IMR-90 (cell line): Measurements from ENCODE around the gene ARFGEF3. TPM values are rescaled to one million over a fixed set of nuclear protein-coding genes. Genes with fewer than 3 reads are reported as not detected.

Experiments used
- ATAC-seq: fragments of 200-7000 bp; cut with Tn5 transposase; 2 replicates; pipeline ENCODE4 v1.9.1; 2020; ENCODE audit warnings: low read depth, mild to moderate bottlenecking, moderate library complexity
- BruUV-seq: library from RNA; stranded (reverse); fragments of 400-500 nt; replicated peaks from 2 replicates; lab custom pipeline; 2021; lab: Mats Ljungman, UMichigan
- CTCF ChIA-PET: fragments of 300-600 bp; formaldehyde crosslinking; extraction: SDS; loops from one replicate; lab custom pipeline; 2021; ENCODE audit warnings: antibody characterized with exemption; lab: Yijun Ruan, JAX
- POLR2A ChIA-PET: fragments of 300-600 bp; sonication (Branson Sonifier 250); formaldehyde crosslinking; loops from one replicate; lab custom pipeline; 2022; ENCODE audit warnings: antibody characterized with exemption; ENCODE audit not compliant: unreplicated experiment; lab: Charles Lee
- DNase-seq: peaks from one replicate; pipeline ENCODE4 v3.0.0; 2013
- H2AFZ ChIP-seq: replicated peaks from 2 replicates; pipeline ENCODE3; 2013; ENCODE audit warnings: low read length, mild to moderate bottlenecking; ENCODE audit not compliant: poor library complexity
- H2AK5ac ChIP-seq: 2 replicates; pipeline ENCODE4 v1.6.1; 2013; ENCODE audit warnings: low read depth, low read length, inconsistent platforms
- H2AK9ac ChIP-seq: replicated peaks from 2 replicates; pipeline ENCODE3; 2013; ENCODE audit warnings: mild to moderate bottlenecking, low read depth, low read length, moderate library complexity; ENCODE audit not compliant: poor library complexity
- H2BK120ac ChIP-seq: 2 replicates; pipeline ENCODE4 v1.6.1; 2013; ENCODE audit warnings: low read depth, low read length, inconsistent platforms
- H2BK15ac ChIP-seq: 3 replicates; pipeline ENCODE4 v1.6.1; 2013; ENCODE audit warnings: low read depth, low read length, inconsistent platforms
- H2BK20ac ChIP-seq: 2 replicates; pipeline ENCODE4 v1.6.1; 2013; ENCODE audit warnings: low read depth, mild to moderate bottlenecking, inconsistent platforms, low read length, moderate library complexity
- H2BK5ac ChIP-seq: 2 replicates; pipeline ENCODE4 v1.6.1; 2013; ENCODE audit warnings: mild to moderate bottlenecking, low read depth, low read length, inconsistent platforms; ENCODE audit not compliant: poor library complexity, severe bottlenecking
- H3K14ac ChIP-seq: replicated peaks from 2 replicates; pipeline ENCODE4 v1.6.1; 2013; ENCODE audit warnings: low read depth, low read length, inconsistent platforms
- H3K18ac ChIP-seq: 2 replicates; pipeline ENCODE4 v1.6.1; 2013; ENCODE audit warnings: low read depth, low read length, control low read depth
- H3K23ac ChIP-seq: 2 replicates; pipeline ENCODE4 v1.6.1; 2013; ENCODE audit warnings: low read depth, low read length, inconsistent platforms
- H3K27ac ChIP-seq: 2 replicates; pipeline ENCODE4 v1.5.1; 2013; ENCODE audit warnings: mild to moderate bottlenecking, control low read depth, low read length; ENCODE audit not compliant: insufficient read depth
- H3K27me3 ChIP-seq: 2 replicates; pipeline ENCODE4 v1.6.1; 2013; ENCODE audit warnings: low read length; ENCODE audit not compliant: control insufficient read depth, insufficient read depth
- H3K36me3 ChIP-seq: 2 replicates; pipeline ENCODE4 v1.6.1; 2013; ENCODE audit warnings: low read length, mixed read lengths; ENCODE audit not compliant: control insufficient read depth, insufficient read depth
- H3K4ac ChIP-seq: 2 replicates; pipeline ENCODE4 v1.6.1; 2013; ENCODE audit warnings: low read depth, low read length, inconsistent platforms
- H3K4me1 ChIP-seq: 2 replicates; pipeline ENCODE4 v1.6.1; 2013; ENCODE audit warnings: low read length, mixed read lengths; ENCODE audit not compliant: control insufficient read depth, insufficient read depth
- H3K4me2 ChIP-seq: 2 replicates; pipeline ENCODE4 v1.6.1; 2013; ENCODE audit warnings: low read depth, mild to moderate bottlenecking, control low read depth, low read length, moderate library complexity
- H3K4me3 ChIP-seq: 2 replicates; pipeline ENCODE4 v1.5.1; 2013; ENCODE audit warnings: low read depth, mild to moderate bottlenecking, control low read depth, low read length, moderate library complexity; ENCODE audit not compliant: insufficient read depth
- H3K56ac ChIP-seq: 2 replicates; pipeline ENCODE4 v1.6.1; 2013; ENCODE audit warnings: low read length, inconsistent platforms; ENCODE audit not compliant: insufficient read depth; ENCODE audit errors: extremely low read depth
- H3K79me1 ChIP-seq, 2 experiments: 2 replicates each; pipeline ENCODE4 v1.6.1; 2013; ENCODE audit warnings: low read length in 2 of 2, inconsistent platforms in 1 of 2, low read depth in 1 of 2
- H3K9ac ChIP-seq: 2 replicates; pipeline ENCODE4 v1.6.1; 2013; ENCODE audit warnings: low read depth, low read length, control low read depth
- H3K9me1 ChIP-seq: 2 replicates; pipeline ENCODE4 v1.6.1; 2013; ENCODE audit warnings: low read length, inconsistent platforms; ENCODE audit not compliant: insufficient read depth
- H3K9me3 ChIP-seq: 2 replicates; pipeline ENCODE4 v1.6.1; 2013; ENCODE audit warnings: low read length; ENCODE audit not compliant: control insufficient read depth, insufficient read depth
- H4K20me1 ChIP-seq: 2 replicates; pipeline ENCODE4 v1.6.1; 2013; ENCODE audit warnings: low read length, inconsistent platforms; ENCODE audit not compliant: insufficient read depth
- H4K5ac ChIP-seq: 2 replicates; pipeline ENCODE4 v1.6.1; 2013; ENCODE audit warnings: mild to moderate bottlenecking, low read depth, low read length, control low read depth
- H4K8ac ChIP-seq, 2 experiments: 2 replicates each; pipeline ENCODE4 v1.6.1; 2013; ENCODE audit warnings: low read depth in 2 of 2, low read length in 2 of 2, control low read depth in 1 of 2, inconsistent platforms in 1 of 2
- H4K91ac ChIP-seq: 2 replicates; pipeline ENCODE4 v1.6.1; 2013; ENCODE audit warnings: low read depth, low read length, inconsistent platforms; ENCODE audit not compliant: insufficient read depth
- BHLHE40 ChIP-seq: fragments of 150-350 bp; IDR thresholded peaks from 2 replicates; pipeline ENCODE4 v1.6.1; 2016; ENCODE audit warnings: mild to moderate bottlenecking, low read depth, low read length
- CEBPB ChIP-seq: IDR thresholded peaks from 2 replicates; pipeline ENCODE4 v1.6.1; 2012; ENCODE audit warnings: low read depth, low read length, improper control_type of control experiment
- CHD1 ChIP-seq: IDR thresholded peaks from 2 replicates; pipeline ENCODE4 v1.6.1; 2012; ENCODE audit warnings: low read depth, low read length, improper control_type of control experiment
- CTCF ChIP-seq: conservative IDR thresholded peaks from 2 replicates; pipeline ENCODE4 v1.5.1; 2012; ENCODE audit warnings: mild to moderate bottlenecking, low read depth, low read length, improper control_type of control experiment
- ELK1 ChIP-seq: fragments of 150-350 bp; IDR thresholded peaks from 2 replicates; pipeline ENCODE4 v1.6.1; 2016; ENCODE audit warnings: low read depth, mild to moderate bottlenecking, low read length, moderate library complexity, borderline replicate concordance
- FOS ChIP-seq: fragments of 150-350 bp; IDR thresholded peaks from 2 replicates; pipeline ENCODE4 v1.6.1; 2016; ENCODE audit warnings: low read depth, low read length
- MAFK ChIP-seq: IDR thresholded peaks from 2 replicates; pipeline ENCODE4 v1.6.1; 2012; ENCODE audit warnings: low read depth, low read length, improper control_type of control experiment
- MAZ ChIP-seq: IDR thresholded peaks from 2 replicates; pipeline ENCODE4 v1.6.1; 2012; ENCODE audit warnings: low read depth, mild to moderate bottlenecking, low read length, improper control_type of control experiment, moderate library complexity, borderline replicate concordance
- MXI1 ChIP-seq: IDR thresholded peaks from 2 replicates; pipeline ENCODE4 v1.6.1; 2012; ENCODE audit warnings: low read depth, mild to moderate bottlenecking, low read length, moderate library complexity, borderline replicate concordance
- NFE2L2 ChIP-seq: fragments of 150-350 bp; IDR thresholded peaks from 2 replicates; pipeline ENCODE4 v1.6.1; 2016; ENCODE audit warnings: low read depth, mild to moderate bottlenecking, low read length
- POLR2A ChIP-seq: IDR thresholded peaks from 2 replicates; pipeline ENCODE4 v1.6.1; 2012; ENCODE audit warnings: mild to moderate bottlenecking, low read depth, low read length
- RAD21 ChIP-seq: IDR thresholded peaks from 2 replicates; pipeline ENCODE4 v1.6.1; 2012; ENCODE audit warnings: low read length, improper control_type of control experiment
- RCOR1 ChIP-seq: IDR thresholded peaks from 2 replicates; pipeline ENCODE4 v1.6.1; 2012; ENCODE audit warnings: mild to moderate bottlenecking, low read length, improper control_type of control experiment; ENCODE audit not compliant: insufficient replicate concordance
- RFX5 ChIP-seq: IDR thresholded peaks from 2 replicates; pipeline ENCODE4 v1.8.0; 2012; ENCODE audit warnings: low read depth, mild to moderate bottlenecking, low read length, moderate library complexity
- SMC3 ChIP-seq: fragments of 150-350 bp; IDR thresholded peaks from 2 replicates; pipeline ENCODE4 v1.6.1; 2016; ENCODE audit warnings: low read depth, mild to moderate bottlenecking, antibody characterized with exemption, low read length, moderate library complexity
- USF2 ChIP-seq: fragments of 150-350 bp; IDR thresholded peaks from 2 replicates; pipeline ENCODE4 v1.6.1; 2017; ENCODE audit warnings: mild to moderate bottlenecking, antibody characterized with exemption, low read length, low read depth
- WGBS, 2 experiments: methylation state at CpG; one replicate each; pipeline versions ENCODE4 v1.1.5 to v1.1.7; 2013; ENCODE audit warnings: missing lambda C conversion rate in 2 of 2; ENCODE audit not compliant: insufficient read length in 1 of 2; ENCODE audit errors: extremely low coverage in 2 of 2; 5-methylcytosine and 5-hydroxymethylcytosine counted together
- dilution Hi-C: fragments of 300-500 bp; cut with HindIII; formaldehyde crosslinking; loops from one replicate; pipeline ENCODE4 v1.14.3; 2018; ENCODE audit warnings: low sequenced_read_pairs; ENCODE audit not compliant: unreplicated experiment
- in situ Hi-C: fragments of 300-500 bp; cut with MboI; formaldehyde crosslinking; loops from 3 replicates; pipeline ENCODE4 v1.14.3; 2019; ENCODE audit warnings: low sequenced_read_pairs, inconsistent platforms, mixed read lengths
- intact Hi-C: fragments of 100-400 bp; cut with micrococcal nuclease; formaldehyde crosslinking; loops from 2 replicates; pipeline ENCODE4 v1.10.0; 2022
- polyA plus RNA-seq, 3 experiments: library from polyadenylated mRNA; depleted of rRNA; stranded (reverse); fragments of >200 nt; gene quantifications; 2 replicates each; pipeline ENCODE4 v1.2.3, GENCODE V29; 2012; ENCODE audit warnings: low replicate concordance in 1 of 3
- total RNA-seq: library from RNA; depleted of rRNA; stranded (reverse); fragments of >200 nt; gene quantifications from 2 replicates; pipeline ENCODE4 v1.2.3, GENCODE V29; 2012

The ARFGEF3 gene
- total and polyA plus RNA-seq, 2 of the 4 experiments (the other 2 are of a cell fraction): under 0.01 to 0.02 TPM

GRCh38 chr6:138296786-138297185 lies 135.0 kb downstream of the ARFGEF3 start:
- H3K56ac ChIP-seq: no peak overlapping the region
- H3K4me3 ChIP-seq: no peak overlapping the region
- H2AK5ac ChIP-seq: no peak overlapping the region
- TF ChIP-seq BHLHE40 (no peak), POLR2A (no peak), RCOR1 (no peak), USF2 (no peak), FOS (no peak), CTCF (no peak), RFX5 (no peak), CHD1 (no peak), NFE2L2 (no peak), MAFK (no peak), ELK1 (no peak), MAZ (no peak), MXI1 (no peak), RAD21 (no peak), CEBPB (no peak), SMC3 (no peak)
- no peak overlapping the region for H3K4ac ChIP-seq
- no peaks in the 10 kb centered on the region for H4K20me1 ChIP-seq
- H2BK20ac ChIP-seq: no peak overlapping the region
- no peaks in the 10 kb centered on the region; the same call in 1 of the 2 replicates for H3K4me1 ChIP-seq
- H4K8ac ChIP-seq: no peak overlapping the region
- in situ Hi-C loops (no loop called here), intact Hi-C loops (no loop called here), dilution Hi-C loops (no loop called here)
- H2BK15ac ChIP-seq: no peak overlapping the region
- no peak overlapping the region for H3K9ac ChIP-seq
- CTCF ChIA-PET: no interaction called here
- H3K27me3 ChIP-seq: peaks cover 9% of the 10 kb centered on the region
- H4K5ac ChIP-seq: no peak overlapping the region
- H3K23ac ChIP-seq: no peak overlapping the region
- peaks cover 4% of the 10 kb centered on the region; the same call in 1 of the 2 replicates for H3K9me1 ChIP-seq
- 95% methylated on average over 4 of the region's 7 CpGs; no CpG with 5 or more reads in 1 of the 2 experiments for WGBS, 2 experiments
- H2AFZ ChIP-seq: no peak overlapping the region
- H2BK5ac ChIP-seq: no peak overlapping the region
- H4K91ac ChIP-seq: no peak overlapping the region
- no peaks in the 10 kb centered on the region for H3K79me1 ChIP-seq
- H3K36me3 ChIP-seq: no peaks in the 10 kb centered on the region
- no TSS peak for BruUV-seq
- ATAC-seq (no peak), DNase-seq (no peak)
- H3K14ac ChIP-seq: no peak overlapping the region
- POLR2A ChIA-PET: no interaction called here
- no peak overlapping the region for H3K4me2 ChIP-seq
- H3K27ac ChIP-seq: no peak overlapping the region
- no peaks in the 10 kb centered on the region for H3K9me3 ChIP-seq
- H3K18ac ChIP-seq: no peak overlapping the region
- no peak overlapping the region for H2BK120ac ChIP-seq
- no peak overlapping the region for H2AK9ac ChIP-seq
